ENCODE data around the gene LSS. TPM values are rescaled to one million over a fixed set of nuclear protein-coding genes. Genes with fewer than 3 reads are reported as not detected.
"Not testable (repeated sequence)": the region's sequence is repeated elsewhere in the genome, so short reads cannot be mapped to it uniquely, and the experiment has no call there.

LSS gene
- total RNA-seq, 1 donor from 2014 or later = 26.7 TPM

DNA sequence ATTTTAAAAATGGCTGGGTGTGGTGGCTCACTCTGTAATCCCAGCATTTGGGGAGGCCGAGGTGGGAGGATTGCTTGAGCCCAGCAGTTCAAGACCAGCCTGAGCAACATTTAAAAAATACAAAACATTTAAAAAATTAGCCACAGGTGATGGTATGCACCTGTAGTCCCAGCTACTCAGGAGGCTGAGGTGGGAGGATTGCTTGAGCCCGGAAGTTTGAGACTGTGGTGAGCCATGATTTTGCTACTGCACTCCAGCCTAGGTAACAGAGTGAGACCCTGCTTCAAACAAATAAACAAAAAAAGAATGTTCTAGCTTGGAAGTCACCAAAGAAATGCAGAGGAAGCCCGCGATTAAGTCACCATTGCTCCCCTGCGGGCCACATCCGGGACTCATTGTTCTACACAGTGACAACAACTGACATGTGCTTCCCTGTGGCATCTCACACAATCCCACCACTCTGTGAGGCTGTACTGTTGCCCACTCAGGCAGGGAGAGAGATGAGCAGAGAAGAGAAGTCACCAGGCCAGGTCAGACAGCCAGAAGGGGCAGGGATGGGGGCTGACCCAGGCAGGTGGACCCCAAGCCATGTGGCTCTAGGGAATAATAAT is 25.9 kb downstream of the LSS start:
- TF ChIP-seq EZH2 (IDR thresholded peaks at IDR 0.05) (no peak), EZH2phosphoT487 (IDR thresholded peaks at IDR 0.05) (no peak)
- TF ChIP-seq, protein P1, sequence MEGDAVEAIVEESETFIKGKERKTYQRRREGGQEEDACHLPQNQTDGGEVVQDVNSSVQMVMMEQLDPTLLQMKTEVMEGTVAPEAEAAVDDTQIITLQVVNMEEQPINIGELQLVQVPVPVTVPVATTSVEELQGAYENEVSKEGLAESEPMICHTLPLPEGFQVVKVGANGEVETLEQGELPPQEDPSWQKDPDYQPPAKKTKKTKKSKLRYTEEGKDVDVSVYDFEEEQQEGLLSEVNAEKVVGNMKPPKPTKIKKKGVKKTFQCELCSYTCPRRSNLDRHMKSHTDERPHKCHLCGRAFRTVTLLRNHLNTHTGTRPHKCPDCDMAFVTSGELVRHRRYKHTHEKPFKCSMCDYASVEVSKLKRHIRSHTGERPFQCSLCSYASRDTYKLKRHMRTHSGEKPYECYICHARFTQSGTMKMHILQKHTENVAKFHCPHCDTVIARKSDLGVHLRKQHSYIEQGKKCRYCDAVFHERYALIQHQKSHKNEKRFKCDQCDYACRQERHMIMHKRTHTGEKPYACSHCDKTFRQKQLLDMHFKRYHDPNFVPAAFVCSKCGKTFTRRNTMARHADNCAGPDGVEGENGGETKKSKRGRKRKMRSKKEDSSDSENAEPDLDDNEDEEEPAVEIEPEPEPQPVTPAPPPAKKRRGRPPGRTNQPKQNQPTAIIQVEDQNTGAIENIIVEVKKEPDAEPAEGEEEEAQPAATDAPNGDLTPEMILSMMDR (IDR thresholded peaks at IDR 0.05) = no peak
- Histone ChIP-seq H3K79me2 (ENCODE audit: low read depth) (no peaks in the 10 kb centered on the region), H2AFZ (replicated peaks) (no peak overlapping the region), H3K27ac (no peak overlapping the region), H3K9me3 (ENCODE audit: low read depth) (no peaks in the 10 kb centered on the region), H3K4me2 (no peak overlapping the region), H3K4me3 (no peak overlapping the region), H3K4me1 (no peaks in the 10 kb centered on the region), H3F3A (ENCODE audit: low read depth) (no peaks in the 10 kb centered on the region), H3K27me3 (no peaks in the 10 kb centered on the region), H3K9ac (no peak overlapping the region), H4K20me1 (ENCODE audit: low read depth) (no peaks in the 10 kb centered on the region), H3K36me3 (peaks cover 13% of the 10 kb centered on the region)
- DNase-seq (ENCODE audit: low spot score) = no peak
- Mint-ChIP-seq H3K27ac (no peak overlapping the region), H3K4me1 (no peaks in the 10 kb centered on the region), H3K36me3 (peaks cover 40% of the 10 kb centered on the region), H3K9me3 (no peaks in the 10 kb centered on the region), H3K27me3 (ENCODE audit: insufficient read depth, low read depth) (peaks cover 3% of the 10 kb centered on the region), H3K4me3 (no peak overlapping the region)

DNA sequence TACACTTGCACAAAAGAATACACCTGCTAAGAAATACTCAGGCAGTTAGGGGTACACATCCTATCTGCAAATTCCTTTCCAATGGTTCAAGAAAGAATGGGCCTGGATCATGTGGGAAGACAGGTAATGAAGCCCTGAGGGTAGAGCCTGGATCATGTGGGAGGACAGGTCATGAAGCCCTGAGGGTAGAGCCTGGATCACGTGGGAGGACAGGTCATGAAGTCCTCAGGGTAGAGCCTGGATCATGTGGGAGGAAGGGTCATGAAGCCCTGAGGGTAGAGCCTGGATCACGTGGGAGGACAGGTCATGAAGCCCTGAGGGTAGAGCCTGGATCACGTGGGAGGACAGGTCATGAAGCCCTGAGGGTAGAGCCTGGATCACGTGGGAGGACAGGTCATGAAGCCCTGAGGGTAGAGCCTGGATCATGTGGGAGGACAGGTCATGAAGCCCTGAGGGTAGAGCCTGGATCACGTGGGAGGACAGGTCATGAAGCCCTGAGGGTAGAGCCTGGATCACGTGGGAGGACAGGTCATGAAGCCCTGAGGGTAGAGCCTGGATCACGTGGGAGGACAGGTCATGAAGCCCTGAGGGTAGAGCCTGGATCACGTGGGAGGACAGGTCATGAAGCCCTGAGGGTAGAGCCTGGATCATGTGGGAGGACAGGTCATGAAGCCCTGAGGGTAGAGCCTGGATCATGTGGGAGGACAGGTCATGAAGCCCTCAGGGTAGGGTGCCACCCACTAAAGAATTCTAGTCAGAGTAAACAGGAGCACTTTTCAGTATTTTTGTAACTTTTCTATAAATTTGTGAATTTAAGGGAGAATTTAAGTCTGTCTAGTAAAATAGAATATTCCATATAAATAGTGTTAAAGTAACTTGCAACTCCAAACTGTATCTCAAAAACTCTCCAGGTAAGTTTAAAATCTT is 27.4 kb downstream of the LSS start:
- H2AFZ ChIP-seq (replicated peaks); H3F3A ChIP-seq (ENCODE audit: low read depth); H4K20me1 ChIP-seq (ENCODE audit: low read depth); H3K4me3 Mint-ChIP-seq; H3K4me2 ChIP-seq; H3K4me3 ChIP-seq; H3K9ac ChIP-seq; DNase-seq (ENCODE audit: low spot score); H3K9me3 ChIP-seq (ENCODE audit: low read depth); H3K9me3 Mint-ChIP-seq; H3K4me1 Mint-ChIP-seq; H3K27me3 Mint-ChIP-seq (ENCODE audit: insufficient read depth, low read depth); H3K27ac Mint-ChIP-seq; H3K27me3 ChIP-seq; H3K79me2 ChIP-seq (ENCODE audit: low read depth); H3K27ac ChIP-seq; H3K4me1 ChIP-seq: not testable (repeated sequence)
- peaks cover 43% of the 10 kb centered on the region for H3K36me3 Mint-ChIP-seq
- peaks cover 13% of the 10 kb centered on the region for H3K36me3 ChIP-seq

DNA sequence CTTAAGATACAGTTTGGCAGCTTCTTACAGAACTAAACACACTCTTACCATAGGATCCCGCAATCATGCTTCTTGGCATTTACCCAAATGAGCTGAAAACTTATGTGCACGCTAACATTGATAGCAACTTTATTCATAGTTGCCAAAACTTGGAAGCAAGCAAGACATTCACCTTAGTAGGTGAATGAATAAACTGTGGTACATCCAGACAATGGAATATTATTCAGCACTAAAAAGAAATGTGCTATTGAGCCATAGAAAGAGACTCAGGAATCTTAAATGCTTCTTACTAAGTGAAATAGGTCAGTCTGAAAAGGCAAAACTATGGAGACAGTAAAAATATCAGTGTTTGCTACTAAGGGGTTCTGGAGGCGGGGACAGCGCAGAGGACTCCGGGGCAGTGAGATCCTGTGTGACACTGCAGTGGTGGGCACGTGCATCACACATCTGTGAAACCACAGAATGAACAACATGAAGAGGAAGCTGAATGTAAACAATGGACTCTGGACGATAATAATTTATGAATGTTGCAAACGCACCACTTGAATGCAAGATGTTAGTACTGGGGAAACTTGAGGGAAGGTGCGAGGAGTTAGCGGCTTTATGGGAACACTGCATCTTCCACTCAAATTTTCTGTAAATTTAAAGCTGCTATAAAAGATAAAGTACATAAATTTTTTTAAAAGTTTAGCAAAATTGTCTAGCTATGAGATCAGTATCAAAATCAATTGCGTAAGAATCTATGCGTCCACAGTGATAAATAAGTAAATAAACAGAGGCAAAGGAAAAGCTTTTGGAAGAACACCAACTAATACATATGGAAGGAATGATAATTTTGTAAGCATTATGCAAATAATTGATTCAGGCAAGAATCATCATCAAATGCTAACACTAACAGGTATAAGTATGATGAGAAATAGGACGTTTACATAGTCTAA is 28.9 kb downstream of the LSS start:
- no peaks in the 10 kb centered on the region for H3K4me1 ChIP-seq
- H3K27ac ChIP-seq = no peak overlapping the region
- TF ChIP-seq EZH2phosphoT487 (IDR thresholded peaks at IDR 0.05) (no peak), EZH2 (IDR thresholded peaks at IDR 0.05) (no peak)
- TF ChIP-seq, protein P1 (IDR thresholded peaks at IDR 0.05) = no peak
- no peak overlapping the region for H3K4me3 ChIP-seq
- no peaks in the 10 kb centered on the region for H3K4me1 Mint-ChIP-seq
- no peak overlapping the region for H3K27ac Mint-ChIP-seq
- H4K20me1 ChIP-seq (ENCODE audit: low read depth) = no peaks in the 10 kb centered on the region
- H3K9me3 ChIP-seq (ENCODE audit: low read depth) = no peaks in the 10 kb centered on the region
- H3K4me2 ChIP-seq = no peak overlapping the region
- H2AFZ ChIP-seq (replicated peaks) = no peak overlapping the region
- no peaks in the 10 kb centered on the region for H3K79me2 ChIP-seq (ENCODE audit: low read depth)
- DNase-seq (ENCODE audit: low spot score) = no peak
- H3F3A ChIP-seq (ENCODE audit: low read depth) = no peaks in the 10 kb centered on the region
- H3K9me3 Mint-ChIP-seq = no peaks in the 10 kb centered on the region
- H3K36me3 ChIP-seq = peaks cover 13% of the 10 kb centered on the region
- H3K27me3 Mint-ChIP-seq (ENCODE audit: insufficient read depth, low read depth) = no peaks in the 10 kb centered on the region
- H3K36me3 Mint-ChIP-seq = peaks cover 39% of the 10 kb centered on the region
- no peak overlapping the region for H3K4me3 Mint-ChIP-seq
- no peaks in the 10 kb centered on the region for H3K27me3 ChIP-seq
- H3K9ac ChIP-seq = no peak overlapping the region

All from neural progenitor cell (in vitro differentiated cells).